Tibial artery (tissue), 4 donors: ENCODE measurements around the gene TTPAL.

Experiments used
- DNase-seq, 2 donors: peaks; one replicate each; pipeline ENCODE4 v3.0.0-alpha.2; 2019
- H3K27ac ChIP-seq, 2 donors: fragments of 200-600 bp; sonication (generic) in 1 of 2; 1 replicate in 1 of 2; 2 replicates in 1 of 2; pipeline ENCODE4 v1.5.1; 2018 to 2019; ENCODE audit warnings: mild to moderate bottlenecking in 1 of 2
- H3K27me3 ChIP-seq, 2 donors: fragments of 200-600 bp; sonication (generic) in 1 of 2; one replicate each; pipeline versions ENCODE4 v1.5.1 to v1.6.0; 2016 to 2019
- H3K36me3 ChIP-seq, 3 donors: fragments of 200-600 bp; sonication (generic) in 2 of 3; one replicate each; pipeline ENCODE4 v1.5.1; 2016 to 2019; ENCODE audit warnings: mild to moderate bottlenecking in 2 of 3
- H3K4me1 ChIP-seq, 4 donors: fragments of 200-600 bp; sonication (generic) in 2 of 4; 1 replicate in 3 of 4; 2 replicates in 1 of 4; pipeline ENCODE4 v1.5.1; 2016 to 2019
- H3K4me3 ChIP-seq, 2 donors: fragments of 200-600 bp; sonication (generic) in 1 of 2; 1 replicate in 1 of 2; 2 replicates in 1 of 2; pipeline ENCODE4 v1.5.1; 2018 to 2019; ENCODE audit warnings: mild to moderate bottlenecking in 2 of 2
- H3K9me3 ChIP-seq, 3 donors: fragments of 200-600 bp; sonication (generic) in 1 of 3; one replicate each; pipeline ENCODE4 v1.5.1; 2016 to 2019
- intact Hi-C: fragments of 100-400 bp; cut with DNase I; formaldehyde crosslinking; loops from one replicate; pipeline ENCODE4 v1.15.0; 2023; ENCODE audit warnings: low total_unique reads
- TF ChIP-seq, protein P1 (sequence below), 2 experiments: fragments of 200-600 bp in 1 of 2; fragments of 450-650 bp in 1 of 2; IDR thresholded peaks; one replicate each; pipeline ENCODE4 v1.5.1; 2017 to 2019; ENCODE audit warnings: antibody characterized with exemption in 2 of 2, mild to moderate bottlenecking in 1 of 2, moderate library complexity in 1 of 2

The TTPAL gene

DNA sequence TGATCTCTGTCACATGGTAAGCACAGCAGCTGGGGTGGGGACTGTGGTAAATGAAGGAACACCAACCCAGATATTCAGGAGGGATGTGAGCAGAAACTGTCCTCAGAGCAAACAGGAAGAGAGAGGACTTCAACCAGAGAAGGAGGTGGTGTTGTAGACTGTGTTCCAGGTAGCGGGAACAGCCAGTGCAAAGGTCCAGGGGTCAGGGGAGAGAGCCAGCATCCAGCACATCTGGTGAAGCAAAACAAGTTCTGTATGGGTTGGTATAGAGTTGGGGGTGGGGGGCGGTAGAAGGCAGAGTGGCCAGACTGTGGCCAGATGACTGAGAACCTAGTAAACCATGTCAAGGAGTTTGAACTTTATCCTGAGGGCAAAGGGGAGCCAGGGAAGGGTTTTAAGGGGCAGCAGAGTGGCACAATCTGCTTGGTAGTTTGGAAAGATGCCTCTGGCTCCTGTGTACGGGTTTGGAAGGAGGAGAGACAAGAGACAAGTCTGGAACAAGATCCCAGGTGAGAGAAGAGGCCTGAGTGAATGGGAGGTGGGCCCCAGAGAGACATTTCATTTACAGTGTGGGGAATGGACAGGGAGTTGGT is 27.8 kb upstream of the TTPAL start:
- no peak overlapping the region for H3K4me3 ChIP-seq
- H3K36me3 ChIP-seq, result no peaks in the 10 kb centered on the region
- peaks cover 0 to 15% of the 10 kb centered on the region in 2 donors for H3K27me3 ChIP-seq
- no peaks in the 10 kb centered on the region for H3K4me1 ChIP-seq
- DNase-seq, result no peak
- H3K27ac ChIP-seq, result no peak overlapping the region
- intact Hi-C loops, result no loop called here
- TF ChIP-seq, protein P1, sequence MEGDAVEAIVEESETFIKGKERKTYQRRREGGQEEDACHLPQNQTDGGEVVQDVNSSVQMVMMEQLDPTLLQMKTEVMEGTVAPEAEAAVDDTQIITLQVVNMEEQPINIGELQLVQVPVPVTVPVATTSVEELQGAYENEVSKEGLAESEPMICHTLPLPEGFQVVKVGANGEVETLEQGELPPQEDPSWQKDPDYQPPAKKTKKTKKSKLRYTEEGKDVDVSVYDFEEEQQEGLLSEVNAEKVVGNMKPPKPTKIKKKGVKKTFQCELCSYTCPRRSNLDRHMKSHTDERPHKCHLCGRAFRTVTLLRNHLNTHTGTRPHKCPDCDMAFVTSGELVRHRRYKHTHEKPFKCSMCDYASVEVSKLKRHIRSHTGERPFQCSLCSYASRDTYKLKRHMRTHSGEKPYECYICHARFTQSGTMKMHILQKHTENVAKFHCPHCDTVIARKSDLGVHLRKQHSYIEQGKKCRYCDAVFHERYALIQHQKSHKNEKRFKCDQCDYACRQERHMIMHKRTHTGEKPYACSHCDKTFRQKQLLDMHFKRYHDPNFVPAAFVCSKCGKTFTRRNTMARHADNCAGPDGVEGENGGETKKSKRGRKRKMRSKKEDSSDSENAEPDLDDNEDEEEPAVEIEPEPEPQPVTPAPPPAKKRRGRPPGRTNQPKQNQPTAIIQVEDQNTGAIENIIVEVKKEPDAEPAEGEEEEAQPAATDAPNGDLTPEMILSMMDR (IDR thresholded peaks at IDR 0.05), result no peak
- no peaks in the 10 kb centered on the region for H3K9me3 ChIP-seq

DNA sequence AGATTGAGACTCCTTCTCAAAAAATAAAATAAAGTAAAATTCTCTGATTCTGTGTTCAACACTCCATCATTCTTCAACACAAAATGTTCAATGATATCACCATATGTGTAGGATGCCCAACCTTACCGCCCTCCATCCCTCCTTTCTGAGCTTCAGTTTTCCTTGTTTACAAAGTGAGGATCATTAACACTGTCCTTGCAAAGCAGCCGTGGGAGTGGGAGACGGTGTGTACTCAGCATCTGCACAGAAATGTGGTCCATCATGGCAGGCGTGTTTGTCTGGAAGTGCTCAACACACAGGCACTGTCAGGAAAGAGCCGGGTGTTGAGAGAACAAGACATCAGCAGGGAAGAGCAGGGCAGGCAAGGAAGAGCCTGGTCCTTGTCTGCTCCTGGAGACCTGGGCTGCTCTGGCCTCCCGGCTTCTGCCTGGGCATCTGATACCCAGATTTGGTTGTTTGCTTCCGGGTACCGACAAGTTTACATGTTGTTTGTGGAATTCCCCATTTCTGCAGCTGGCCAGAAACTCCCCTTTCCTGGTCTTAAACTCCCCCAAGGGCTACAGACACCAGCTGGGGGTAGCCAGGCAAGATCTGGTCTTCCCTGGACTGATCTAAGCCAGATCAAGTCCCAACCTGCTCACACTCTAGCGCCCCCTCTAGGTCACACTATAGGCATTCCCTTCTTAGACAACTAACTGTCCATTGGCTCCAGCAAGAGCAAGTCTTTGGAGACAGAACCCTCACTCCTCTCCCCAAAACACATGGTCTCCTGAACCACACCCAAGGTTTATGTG is 26.7 kb upstream of the TTPAL start:
- H3K9me3 ChIP-seq, result no peaks in the 10 kb centered on the region
- intact Hi-C loops, result no loop called here
- H3K27ac ChIP-seq, result no peak overlapping the region
- H3K27me3 ChIP-seq, result peaks cover 0 to 12% of the 10 kb centered on the region in 2 donors
- TF ChIP-seq, protein P1 (IDR thresholded peaks at IDR 0.05), result no peak
- no peak overlapping the region for H3K4me3 ChIP-seq
- no peaks in the 10 kb centered on the region for H3K36me3 ChIP-seq
- no peak for DNase-seq
- no peaks in the 10 kb centered on the region for H3K4me1 ChIP-seq

DNA sequence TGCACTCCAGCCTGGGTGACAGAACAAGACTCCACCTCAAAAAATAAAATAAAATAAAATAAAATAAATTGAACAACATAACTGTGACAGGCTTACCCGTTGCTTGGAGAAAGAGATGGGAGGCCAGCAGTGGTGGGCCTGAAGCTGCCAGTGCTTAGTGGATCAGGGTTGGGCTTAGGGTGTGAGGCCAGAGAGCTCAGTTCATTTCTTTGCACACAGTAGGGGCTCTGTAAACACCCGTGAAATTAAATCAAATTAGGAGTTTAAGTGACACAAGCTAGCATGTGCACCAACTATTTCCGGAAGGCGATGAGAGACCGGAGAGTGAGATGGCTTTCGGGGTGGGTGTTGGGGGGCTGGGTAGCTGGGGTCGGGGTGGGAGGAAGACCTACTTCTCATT is 25.8 kb upstream of the TTPAL start:
- TF ChIP-seq, protein P1 (IDR thresholded peaks at IDR 0.05), result no peak
- no peak overlapping the region for H3K27ac ChIP-seq
- H3K4me3 ChIP-seq, result no peak overlapping the region
- H3K27me3 ChIP-seq, result peaks cover 0 to 12% of the 10 kb centered on the region in 2 donors
- no peaks in the 10 kb centered on the region for H3K9me3 ChIP-seq
- H3K36me3 ChIP-seq, result no peaks in the 10 kb centered on the region
- DNase-seq, result no peak
- H3K4me1 ChIP-seq, result no peaks in the 10 kb centered on the region
- intact Hi-C loops, result no loop called here

DNA sequence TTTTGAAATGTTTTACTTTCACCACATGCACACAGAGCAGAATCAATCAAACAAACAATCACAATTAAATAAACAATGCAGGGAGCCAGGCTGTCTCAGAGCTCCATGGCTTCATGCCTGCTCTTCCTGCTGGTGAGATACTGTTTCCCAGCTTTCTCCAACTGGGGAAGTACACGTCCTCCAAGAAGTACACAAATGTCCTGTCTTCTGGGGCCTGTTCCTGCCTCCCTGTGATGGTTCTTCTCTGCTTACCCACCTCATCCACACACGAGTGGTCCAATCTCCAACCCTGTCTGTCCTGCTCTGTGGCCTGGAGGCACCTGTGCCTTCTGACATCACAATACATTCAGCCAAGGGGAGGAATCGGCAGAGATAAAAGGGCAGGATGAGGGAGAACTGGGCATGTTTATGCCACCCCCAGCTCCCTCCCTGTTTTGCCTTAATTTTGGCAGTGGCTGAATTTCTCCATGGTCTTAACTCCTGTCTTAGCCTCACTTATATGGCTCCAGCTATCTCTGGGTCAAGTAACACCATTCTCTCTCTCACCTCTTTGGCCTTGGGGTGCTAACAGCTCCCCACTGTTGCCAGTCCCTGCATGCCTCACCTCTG is 25.3 kb upstream of the TTPAL start:
- intact Hi-C loops, result no loop called here
- Histone ChIP-seq H3K27ac (no peak overlapping the region), H3K27me3 (peaks cover 0 to 12% of the 10 kb centered on the region in 2 donors), H3K9me3 (no peaks in the 10 kb centered on the region), H3K4me3 (no peak overlapping the region), H3K36me3 (no peaks in the 10 kb centered on the region), H3K4me1 (no peaks in the 10 kb centered on the region)
- TF ChIP-seq, protein P1 (IDR thresholded peaks at IDR 0.05), result no peak
- no peak for DNase-seq

DNA sequence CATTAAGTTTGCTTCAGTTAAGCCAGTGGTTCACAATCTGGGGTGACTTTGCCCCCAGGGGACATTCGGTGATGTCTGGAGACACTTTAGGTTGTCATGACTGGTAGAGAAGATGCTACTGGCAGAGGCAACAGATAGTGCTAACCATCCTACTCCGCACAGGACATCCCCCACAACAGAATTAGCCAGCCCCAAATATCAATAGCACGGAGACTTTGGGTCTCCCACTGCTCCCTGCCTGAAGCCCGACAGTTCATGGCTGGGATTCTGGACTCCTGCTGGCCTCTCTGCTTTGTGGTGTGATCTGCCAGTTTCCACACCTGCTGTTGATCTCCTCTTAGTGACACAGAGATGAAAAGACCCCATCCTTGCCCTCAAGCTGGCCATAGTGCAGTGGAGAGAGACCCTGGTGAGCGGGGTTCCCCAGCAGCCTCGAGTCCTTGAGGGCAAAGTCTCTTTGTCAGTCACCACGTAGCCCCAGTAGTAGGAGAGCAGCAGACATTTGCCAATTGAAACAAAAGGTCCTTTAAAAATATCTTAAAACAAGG is 24.7 kb upstream of the TTPAL start:
- TF ChIP-seq, protein P1 (IDR thresholded peaks at IDR 0.05), result no peak
- intact Hi-C loops, result no loop called here
- no peak for DNase-seq
- Histone ChIP-seq H3K4me1 (no peaks in the 10 kb centered on the region), H3K27ac (no peak overlapping the region), H3K36me3 (no peaks in the 10 kb centered on the region), H3K4me3 (no peak overlapping the region), H3K27me3 (peaks cover 0 to 12% of the 10 kb centered on the region in 2 donors), H3K9me3 (no peaks in the 10 kb centered on the region)
